H1 (cell line): ENCODE results near the gene SART1.
A peak's percentile ranks its signal among the peaks of the same experiment; 100 is the strongest.

Source experiments
- ASH2L ChIP-seq: fragments of 200-600, 300-600 bp; sonication (generic); IDR thresholded peaks from one replicate; pipeline ENCODE4 v1.7.1; 2017; ENCODE audit warnings: low read length
- HDAC2 ChIP-seq, 2 experiments: fragments of 300-600 bp in 1 of 2; sonication (generic) in 1 of 2; IDR thresholded peaks; 2 replicates each; pipeline ENCODE4 v1.6.1; 2011 to 2012; ENCODE audit warnings: low read depth in 2 of 2, low read length in 2 of 2, mild to moderate bottlenecking in 2 of 2, moderate library complexity in 2 of 2, borderline replicate concordance in 1 of 2, inconsistent platforms in 1 of 2
- HDAC6 ChIP-seq: IDR thresholded peaks from one replicate; pipeline ENCODE4 v1.7.1; 2012; ENCODE audit warnings: low read depth, mild to moderate bottlenecking, inconsistent platforms, low read length, moderate library complexity
- JUND ChIP-seq: IDR thresholded peaks from 2 replicates; pipeline ENCODE4 v1.6.1; 2011; ENCODE audit warnings: mild to moderate bottlenecking, improper control_type of control experiment, low read length
- RAD21 ChIP-seq, 2 experiments: IDR thresholded peaks in 1 of 2; conservative IDR thresholded peaks in 1 of 2; 2 replicates each; pipeline ENCODE4 v1.6.1; 2011; ENCODE audit warnings: low read depth in 2 of 2, low read length in 2 of 2, improper control_type of control experiment in 1 of 2, inconsistent platforms in 1 of 2, mild to moderate bottlenecking in 1 of 2, moderate library complexity in 1 of 2
- RBBP5 ChIP-seq: IDR thresholded peaks from 2 replicates; pipeline ENCODE4 v1.7.1; 2012; ENCODE audit warnings: low read depth, mild to moderate bottlenecking, inconsistent platforms, low read length, moderate library complexity, borderline replicate concordance
- SIX5 ChIP-seq: IDR thresholded peaks from 2 replicates; pipeline ENCODE4 v1.6.1; 2011; ENCODE audit warnings: mild to moderate bottlenecking, low read depth, low read length
- SP4 ChIP-seq: IDR thresholded peaks from 2 replicates; pipeline ENCODE4 v1.6.1; 2012; ENCODE audit warnings: low read length, inconsistent platforms
- TBP ChIP-seq: IDR thresholded peaks from 2 replicates; pipeline ENCODE4 v1.6.1; 2011; ENCODE audit warnings: low read depth, low read length, improper control_type of control experiment
- TF ChIP-seq, protein P1 (sequence below), 3 experiments: IDR thresholded peaks; 1 replicate in 2 of 3; 2 replicates in 1 of 3; pipeline versions ENCODE4 v1.5.1 to v1.6.1; 2011; ENCODE audit warnings: low read length in 3 of 3, mild to moderate bottlenecking in 3 of 3, inconsistent platforms in 2 of 3, low read depth in 1 of 3, moderate library complexity in 1 of 3; ENCODE audit not compliant: insufficient read depth in 1 of 3; ENCODE audit errors: control extremely low read depth in 1 of 3
- TF ChIP-seq, protein P2 (sequence below): IDR thresholded peaks from 2 replicates; pipeline ENCODE4 v1.6.1; 2011; ENCODE audit warnings: low read length, improper control_type of control experiment
- TF ChIP-seq, protein P3 (sequence below): IDR thresholded peaks from 2 replicates; pipeline ENCODE4 v1.6.1; 2012; ENCODE audit warnings: low read length, inconsistent platforms

DNA sequence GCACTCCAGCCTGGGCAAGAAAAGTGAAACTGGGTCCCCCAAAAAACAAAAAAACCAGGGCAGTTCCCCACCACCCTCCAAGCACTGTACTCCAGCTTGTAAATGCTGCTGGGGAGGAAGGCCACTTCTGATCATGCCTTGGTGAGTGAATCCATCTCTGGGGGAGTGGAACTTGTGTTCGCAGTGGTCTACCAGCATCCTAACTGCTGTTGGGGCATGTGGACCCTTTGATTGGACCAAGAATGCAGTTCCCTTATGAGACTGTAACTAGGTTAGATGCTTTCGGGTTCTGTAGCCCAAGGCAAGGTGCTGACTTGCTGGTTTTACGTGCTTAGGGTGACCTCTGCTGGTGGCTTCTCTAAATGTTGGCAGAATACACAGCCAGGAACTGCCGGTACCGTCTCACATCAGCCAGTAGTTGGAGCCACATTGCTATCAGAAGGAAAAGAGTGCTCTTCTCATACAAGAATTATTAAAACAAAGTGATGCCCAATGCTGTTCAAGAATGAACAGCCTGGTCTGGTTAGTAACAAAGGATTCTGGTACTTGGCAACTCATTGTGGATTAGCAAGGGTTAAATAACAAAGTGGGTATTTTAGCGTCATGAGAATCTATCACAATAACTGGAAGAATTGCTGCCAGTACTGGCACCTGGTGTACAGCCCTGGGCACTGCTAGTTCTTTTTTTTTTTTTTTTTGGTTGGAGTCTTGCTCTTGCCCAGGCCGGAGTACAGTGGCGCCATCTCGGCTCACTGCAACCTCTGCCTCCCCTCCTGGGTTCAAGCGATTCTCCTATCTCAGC is 27.5 kb downstream of the SART1 start:
- TF ChIP-seq JUND (no peak), TBP (no peak), ASH2L (no peak), SP4 (no peak), RAD21 (IDR thresholded peaks at IDR 0.05 in 1 of 2, conservative IDR thresholded peaks at IDR 0.05 in 1 of 2; ENCODE audit: low read depth in 2 of 2, low read length in 2 of 2) (peak; percentile 96), RBBP5 (no peak), SIX5 (no peak), HDAC2 (IDR thresholded peaks at IDR 0.05; ENCODE audit: borderline replicate concordance in 1 of 2, low read depth in 2 of 2, low read length in 2 of 2) (no peak), HDAC6 (no peak)
- TF ChIP-seq, protein P1, sequence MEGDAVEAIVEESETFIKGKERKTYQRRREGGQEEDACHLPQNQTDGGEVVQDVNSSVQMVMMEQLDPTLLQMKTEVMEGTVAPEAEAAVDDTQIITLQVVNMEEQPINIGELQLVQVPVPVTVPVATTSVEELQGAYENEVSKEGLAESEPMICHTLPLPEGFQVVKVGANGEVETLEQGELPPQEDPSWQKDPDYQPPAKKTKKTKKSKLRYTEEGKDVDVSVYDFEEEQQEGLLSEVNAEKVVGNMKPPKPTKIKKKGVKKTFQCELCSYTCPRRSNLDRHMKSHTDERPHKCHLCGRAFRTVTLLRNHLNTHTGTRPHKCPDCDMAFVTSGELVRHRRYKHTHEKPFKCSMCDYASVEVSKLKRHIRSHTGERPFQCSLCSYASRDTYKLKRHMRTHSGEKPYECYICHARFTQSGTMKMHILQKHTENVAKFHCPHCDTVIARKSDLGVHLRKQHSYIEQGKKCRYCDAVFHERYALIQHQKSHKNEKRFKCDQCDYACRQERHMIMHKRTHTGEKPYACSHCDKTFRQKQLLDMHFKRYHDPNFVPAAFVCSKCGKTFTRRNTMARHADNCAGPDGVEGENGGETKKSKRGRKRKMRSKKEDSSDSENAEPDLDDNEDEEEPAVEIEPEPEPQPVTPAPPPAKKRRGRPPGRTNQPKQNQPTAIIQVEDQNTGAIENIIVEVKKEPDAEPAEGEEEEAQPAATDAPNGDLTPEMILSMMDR (IDR thresholded peaks at IDR 0.05; ENCODE audit: control extremely low read depth in 1 of 3, insufficient read depth in 1 of 3, low read depth in 1 of 3, low read length in 3 of 3), result peak; percentile 79 to 99 (median 99)
- TF ChIP-seq, protein P2, sequence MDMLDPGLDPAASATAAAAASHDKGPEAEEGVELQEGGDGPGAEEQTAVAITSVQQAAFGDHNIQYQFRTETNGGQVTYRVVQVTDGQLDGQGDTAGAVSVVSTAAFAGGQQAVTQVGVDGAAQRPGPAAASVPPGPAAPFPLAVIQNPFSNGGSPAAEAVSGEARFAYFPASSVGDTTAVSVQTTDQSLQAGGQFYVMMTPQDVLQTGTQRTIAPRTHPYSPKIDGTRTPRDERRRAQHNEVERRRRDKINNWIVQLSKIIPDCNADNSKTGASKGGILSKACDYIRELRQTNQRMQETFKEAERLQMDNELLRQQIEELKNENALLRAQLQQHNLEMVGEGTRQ, result no peak
- TF ChIP-seq, protein P3, sequence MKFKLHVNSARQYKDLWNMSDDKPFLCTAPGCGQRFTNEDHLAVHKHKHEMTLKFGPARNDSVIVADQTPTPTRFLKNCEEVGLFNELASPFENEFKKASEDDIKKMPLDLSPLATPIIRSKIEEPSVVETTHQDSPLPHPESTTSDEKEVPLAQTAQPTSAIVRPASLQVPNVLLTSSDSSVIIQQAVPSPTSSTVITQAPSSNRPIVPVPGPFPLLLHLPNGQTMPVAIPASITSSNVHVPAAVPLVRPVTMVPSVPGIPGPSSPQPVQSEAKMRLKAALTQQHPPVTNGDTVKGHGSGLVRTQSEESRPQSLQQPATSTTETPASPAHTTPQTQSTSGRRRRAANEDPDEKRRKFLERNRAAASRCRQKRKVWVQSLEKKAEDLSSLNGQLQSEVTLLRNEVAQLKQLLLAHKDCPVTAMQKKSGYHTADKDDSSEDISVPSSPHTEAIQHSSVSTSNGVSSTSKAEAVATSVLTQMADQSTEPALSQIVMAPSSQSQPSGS, result no peak
